SU-DHL-6 (cell line): Measurements from ENCODE around the gene HES7.

Experiments used
- H2AFZ ChIP-seq: fragments of 200-600 bp; sonication (generic); 2 replicates; pipeline ENCODE4 v1.6.1; 2014; ENCODE audit warnings: low read depth, mild to moderate bottlenecking, moderate library complexity, mixed read lengths, antibody characterized with exemption, low read length; ENCODE audit not compliant: severe bottlenecking
- H3F3A ChIP-seq: fragments of 200-600 bp; shearing (Covaris generic); 2 replicates; pipeline ENCODE4 v1.6.0; 2016; ENCODE audit warnings: antibody characterized with exemption, mild to moderate bottlenecking; ENCODE audit not compliant: insufficient read depth
- H3K27ac ChIP-seq: fragments of 200-600 bp; sonication (generic); 2 replicates; pipeline ENCODE4 v1.5.1; 2016; ENCODE audit warnings: low read depth, mild to moderate bottlenecking, low read length, moderate library complexity, mixed read lengths
- H3K27me3 ChIP-seq: fragments of 200-600 bp; sonication (generic), shearing (Covaris generic); 2 replicates; pipeline ENCODE4 v1.6.0; 2014; ENCODE audit warnings: mild to moderate bottlenecking, low read length
- H3K36me3 ChIP-seq: fragments of 200-600 bp; sonication (generic); 2 replicates; pipeline ENCODE4 v1.6.1; 2014; ENCODE audit warnings: mild to moderate bottlenecking, low read length, mixed read lengths
- H3K4me2 ChIP-seq: fragments of 300-600, 200-600 bp; shearing (Covaris generic), sonication (generic); 2 replicates; pipeline ENCODE4 v1.6.0; 2014; ENCODE audit warnings: low read length, low read depth, mild to moderate bottlenecking; ENCODE audit not compliant: poor library complexity, severe bottlenecking
- H3K4me3 ChIP-seq: fragments of 200-600 bp; sonication (generic); 2 replicates; pipeline ENCODE4 v1.5.1; 2014; ENCODE audit warnings: antibody characterized with exemption, low read length, mild to moderate bottlenecking, mixed read lengths; ENCODE audit not compliant: insufficient read depth, poor library complexity, severe bottlenecking
- H3K79me2 ChIP-seq: fragments of 200-600 bp; sonication (generic); 2 replicates; pipeline ENCODE4 v1.6.1; 2014; ENCODE audit warnings: mild to moderate bottlenecking, low read length, moderate library complexity; ENCODE audit not compliant: insufficient read depth
- H3K9ac ChIP-seq: fragments of 200-600 bp; sonication (generic); 2 replicates; pipeline ENCODE4 v1.7.0; 2014; ENCODE audit warnings: mild to moderate bottlenecking, low read length
- H3K9me2 ChIP-seq: fragments of 200-600 bp; sonication (generic); replicated peaks from 2 replicates; pipeline ENCODE4 v1.6.1; 2014; ENCODE audit warnings: low read length; ENCODE audit not compliant: insufficient read depth
- H3K9me3 ChIP-seq: fragments of 200-600 bp; sonication (generic); 2 replicates; pipeline ENCODE4 v1.6.1; 2014; ENCODE audit warnings: low read length, mixed read lengths; ENCODE audit not compliant: insufficient read depth
- H4K20me1 ChIP-seq: fragments of 200-600 bp; sonication (generic); 2 replicates; pipeline ENCODE4 v1.6.1; 2014; ENCODE audit warnings: low read depth, mild to moderate bottlenecking, antibody characterized with exemption, low read length, moderate library complexity, mixed read lengths
- CTCF ChIP-seq: fragments of 200-600 bp; sonication (generic); IDR thresholded peaks from one replicate; pipeline ENCODE4 v1.5.1; 2017; ENCODE audit warnings: antibody characterized with exemption, mild to moderate bottlenecking, low read length, moderate library complexity; ENCODE audit not compliant: insufficient read depth, poor library complexity, severe bottlenecking
- EZH2phosphoT487 ChIP-seq: fragments of 200-600 bp; sonication (generic), shearing (Covaris generic); conservative IDR thresholded peaks from 2 replicates; pipeline ENCODE4 v1.6.1; 2018; ENCODE audit warnings: mild to moderate bottlenecking, antibody characterized with exemption, low read length, moderate library complexity, mixed read lengths

Gene HES7

GRCh38 chr17:8071496-8071895, 52.4 kb downstream of the HES7 start:
- no peak overlapping the region for H3K27ac ChIP-seq
- no peak overlapping the region for H3K9ac ChIP-seq
- no peaks in the 10 kb centered on the region for H3K9me3 ChIP-seq
- H3K36me3 ChIP-seq, result no peaks in the 10 kb centered on the region
- no peak overlapping the region for H3K4me2 ChIP-seq
- no peaks in the 10 kb centered on the region for H3K79me2 ChIP-seq
- no peaks in the 10 kb centered on the region for H3K27me3 ChIP-seq
- H3K9me2 ChIP-seq, result no peaks in the 10 kb centered on the region
- TF ChIP-seq EZH2phosphoT487 (no peak), CTCF (no peak)
- no peaks in the 10 kb centered on the region for H4K20me1 ChIP-seq
- H3F3A ChIP-seq, result no peaks in the 10 kb centered on the region
- no peak overlapping the region for H2AFZ ChIP-seq
- no peak overlapping the region for H3K4me3 ChIP-seq
